Vagina (tissue), 2 donors: ENCODE measurements around the gene HDAC11. TPM values are rescaled to one million over a fixed set of nuclear protein-coding genes. Genes with fewer than 3 reads are reported as not detected.

Experiments used
- DNase-seq, 2 donors: peaks; one replicate each; pipeline ENCODE4 v3.0.0-alpha.2; 2017; ENCODE audit errors: extremely low spot score in 2 of 2
- H3K27ac ChIP-seq: fragments of 200-600 bp; sonication (generic); one replicate; pipeline ENCODE4 v1.5.1; 2019
- H3K27me3 ChIP-seq: fragments of 200-600 bp; sonication (generic); one replicate; pipeline ENCODE4 v1.5.1; 2019
- H3K36me3 ChIP-seq, 2 donors: fragments of 200-600 bp; sonication (generic); one replicate each; pipeline ENCODE4 v1.5.1; 2017 to 2019
- H3K4me1 ChIP-seq: fragments of 200-600 bp; sonication (generic); one replicate; pipeline ENCODE4 v1.5.1; 2019
- H3K4me3 ChIP-seq, 2 donors: fragments of 200-600 bp; sonication (generic); 1 replicate in 1 of 2; 2 replicates in 1 of 2; pipeline ENCODE4 v1.5.1; 2016 to 2019
- H3K9me3 ChIP-seq: fragments of 200-600 bp; sonication (generic); one replicate; pipeline ENCODE4 v1.5.1; 2019
- POLR2A ChIP-seq, 2 donors: fragments of 450-650 bp; IDR thresholded peaks; one replicate each; pipeline ENCODE4 v1.6.1; 2017; ENCODE audit warnings: antibody characterized with exemption in 2 of 2, mild to moderate bottlenecking in 2 of 2, moderate library complexity in 2 of 2
- POLR2AphosphoS5 ChIP-seq, 2 donors: sonication (generic); formaldehyde crosslinking; IDR thresholded peaks; one replicate each; pipeline ENCODE4 v1.9.0; 2017; ENCODE audit warnings: antibody characterized with exemption in 2 of 2, mild to moderate bottlenecking in 2 of 2, low read depth in 1 of 2; ENCODE audit not compliant: insufficient read depth in 1 of 2
- intact Hi-C: fragments of 100-400 bp; cut with DNase I; formaldehyde crosslinking; loops from one replicate; pipeline ENCODE4 v1.15.1; 2023
- total RNA-seq: library from RNA; depleted of rRNA; stranded (reverse); fragments of >200 nt; gene quantifications from one replicate; pipeline ENCODE4 v1.2.3, GENCODE V29; 2016
- TF ChIP-seq, protein P1 (sequence below), 3 experiments: fragments of 450-650 bp in 2 of 3; fragments of 200-600 bp in 1 of 3; sonication (generic) in 1 of 3; IDR thresholded peaks; one replicate each; pipeline ENCODE4 v1.5.1; 2017 to 2019; ENCODE audit warnings: antibody characterized with exemption in 3 of 3, mild to moderate bottlenecking in 2 of 3, moderate library complexity in 2 of 3

HDAC11 gene
- total RNA-seq, 1 donor from 2014 or later: 12.0 TPM

DNA sequence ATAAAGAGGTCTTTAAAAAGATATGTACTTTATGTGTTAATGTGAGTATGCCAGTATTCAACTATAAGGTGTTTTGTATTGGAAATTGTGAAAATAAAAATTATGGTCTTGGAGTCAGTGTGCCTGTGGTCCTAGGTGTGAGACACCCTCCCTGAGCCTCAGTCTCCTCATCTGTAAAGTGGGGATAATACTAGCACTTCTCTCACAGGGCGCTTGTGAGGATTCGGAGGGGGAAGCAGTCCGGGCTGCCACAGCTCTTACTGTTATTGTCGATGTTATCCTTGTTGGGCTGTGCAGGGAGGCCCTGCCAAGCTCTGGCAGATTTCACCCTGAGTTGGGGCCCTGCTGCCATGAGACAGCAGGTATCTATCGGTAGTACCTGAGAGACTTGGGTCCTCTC lies 42.1 kb downstream of the HDAC11 start:
- Histone ChIP-seq H3K9me3 (no peaks in the 10 kb centered on the region), H3K27me3 (no peaks in the 10 kb centered on the region), H3K4me1 (peaks cover 56% of the 10 kb centered on the region), H3K27ac (peak overlapping the region; percentile 14), H3K36me3 (no peaks in the 10 kb centered on the region), H3K4me3 (no peak overlapping the region)
- DNase-seq: no peak
- intact Hi-C loops: no loop called here
- TF ChIP-seq POLR2AphosphoS5 (IDR thresholded peaks at IDR 0.05; ENCODE audit: insufficient read depth in 1 of 2, low read depth in 1 of 2): no peak
- TF ChIP-seq, protein P1, sequence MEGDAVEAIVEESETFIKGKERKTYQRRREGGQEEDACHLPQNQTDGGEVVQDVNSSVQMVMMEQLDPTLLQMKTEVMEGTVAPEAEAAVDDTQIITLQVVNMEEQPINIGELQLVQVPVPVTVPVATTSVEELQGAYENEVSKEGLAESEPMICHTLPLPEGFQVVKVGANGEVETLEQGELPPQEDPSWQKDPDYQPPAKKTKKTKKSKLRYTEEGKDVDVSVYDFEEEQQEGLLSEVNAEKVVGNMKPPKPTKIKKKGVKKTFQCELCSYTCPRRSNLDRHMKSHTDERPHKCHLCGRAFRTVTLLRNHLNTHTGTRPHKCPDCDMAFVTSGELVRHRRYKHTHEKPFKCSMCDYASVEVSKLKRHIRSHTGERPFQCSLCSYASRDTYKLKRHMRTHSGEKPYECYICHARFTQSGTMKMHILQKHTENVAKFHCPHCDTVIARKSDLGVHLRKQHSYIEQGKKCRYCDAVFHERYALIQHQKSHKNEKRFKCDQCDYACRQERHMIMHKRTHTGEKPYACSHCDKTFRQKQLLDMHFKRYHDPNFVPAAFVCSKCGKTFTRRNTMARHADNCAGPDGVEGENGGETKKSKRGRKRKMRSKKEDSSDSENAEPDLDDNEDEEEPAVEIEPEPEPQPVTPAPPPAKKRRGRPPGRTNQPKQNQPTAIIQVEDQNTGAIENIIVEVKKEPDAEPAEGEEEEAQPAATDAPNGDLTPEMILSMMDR (IDR thresholded peaks at IDR 0.05): no peak
- no peak for TF ChIP-seq POLR2A (IDR thresholded peaks at IDR 0.05)

DNA sequence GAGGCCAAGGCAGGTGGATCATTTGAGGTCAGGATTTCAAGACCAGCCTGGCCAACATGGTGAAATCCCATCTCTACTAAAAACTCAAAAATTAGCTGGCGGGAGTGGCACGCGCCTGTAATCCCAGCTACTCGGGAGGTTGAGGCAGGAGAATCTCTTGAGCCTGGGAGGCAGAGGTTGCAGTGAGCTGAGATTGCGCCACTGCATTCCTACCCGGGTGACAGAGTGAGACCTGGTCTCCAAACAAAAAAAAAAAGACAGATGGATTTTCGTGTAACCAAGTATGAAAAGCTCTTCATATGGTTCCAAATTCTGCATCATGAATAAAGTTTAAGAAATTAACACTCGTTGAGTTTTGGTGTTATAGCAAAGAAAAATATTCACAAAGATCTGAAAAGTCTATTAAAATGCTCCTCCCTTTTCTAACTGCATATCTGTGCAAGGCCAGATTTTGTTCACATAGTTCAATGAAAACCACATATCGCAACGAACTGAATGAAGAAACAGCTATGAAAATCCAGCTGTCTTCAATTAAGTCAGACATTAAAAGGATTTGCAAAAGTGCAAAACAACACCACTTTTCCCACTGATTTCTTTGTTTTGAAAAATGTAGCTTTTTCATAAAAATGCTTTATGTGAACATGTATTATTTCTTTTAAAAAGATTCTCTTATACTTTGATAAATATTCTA lies 45.0 kb downstream of the HDAC11 start:
- no peak for DNase-seq
- no peaks in the 10 kb centered on the region for H3K9me3 ChIP-seq
- H3K4me3 ChIP-seq: no peak overlapping the region
- intact Hi-C loops: no loop called here
- no peaks in the 10 kb centered on the region for H3K27me3 ChIP-seq
- TF ChIP-seq, protein P1 (IDR thresholded peaks at IDR 0.05): no peak
- TF ChIP-seq POLR2A (IDR thresholded peaks at IDR 0.05) (no peak), POLR2AphosphoS5 (IDR thresholded peaks at IDR 0.05; ENCODE audit: insufficient read depth in 1 of 2, low read depth in 1 of 2) (peak; percentile 18 to 21)
- H3K27ac ChIP-seq: peak overlapping the region; percentile 88
- no peaks in the 10 kb centered on the region for H3K36me3 ChIP-seq
- H3K4me1 ChIP-seq: peaks cover 50% of the 10 kb centered on the region

DNA sequence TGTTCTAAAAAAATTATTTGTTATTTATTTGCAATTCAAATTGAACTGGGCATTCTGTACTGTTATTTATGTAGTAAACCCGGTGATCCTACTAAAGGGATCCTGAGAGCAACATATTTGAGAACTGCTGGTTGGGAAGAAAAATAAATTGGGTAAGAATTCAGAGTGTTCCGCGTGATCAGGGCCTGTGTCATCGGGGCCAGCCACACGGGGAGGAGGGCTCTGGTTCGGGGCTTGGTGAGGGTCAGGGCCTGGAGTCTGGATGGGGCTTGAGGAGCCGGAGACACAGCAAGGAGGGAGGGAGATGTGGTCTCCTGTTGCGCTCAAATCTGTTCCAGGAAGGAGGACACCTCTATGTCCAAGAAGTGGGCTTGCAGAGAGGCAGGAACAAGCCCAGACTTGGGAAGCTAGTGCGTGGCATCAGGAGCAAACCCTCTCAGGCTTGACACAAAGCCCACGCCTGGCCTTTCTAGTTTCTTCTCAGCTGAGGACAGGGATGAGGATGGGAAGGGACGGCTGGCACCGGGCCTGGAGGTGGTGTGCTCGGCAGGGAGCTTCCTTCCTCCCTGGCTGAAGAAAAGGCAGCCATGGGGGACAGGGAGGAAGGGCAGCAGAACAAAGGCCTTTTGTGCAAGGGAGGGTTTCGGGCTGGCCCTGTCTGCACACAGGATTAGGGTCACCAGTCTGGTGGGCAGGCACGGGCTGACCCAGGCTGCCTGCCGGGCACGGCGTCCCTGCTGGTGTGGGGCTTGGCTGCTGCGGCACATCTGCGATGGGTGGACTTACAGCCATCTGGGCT lies 45.9 kb downstream of the HDAC11 start:
- Histone ChIP-seq H3K4me1 (peaks cover 56% of the 10 kb centered on the region), H3K9me3 (no peaks in the 10 kb centered on the region), H3K4me3 (no peak overlapping the region), H3K36me3 (no peaks in the 10 kb centered on the region), H3K27ac (peak overlapping the region; percentile 88), H3K27me3 (no peaks in the 10 kb centered on the region)
- TF ChIP-seq POLR2AphosphoS5 (IDR thresholded peaks at IDR 0.05; ENCODE audit: insufficient read depth in 1 of 2, low read depth in 1 of 2) (peak in 1 of 2 donors; percentile 59), POLR2A (IDR thresholded peaks at IDR 0.05) (no peak)
- TF ChIP-seq, protein P1 (IDR thresholded peaks at IDR 0.05): no peak
- intact Hi-C loops: no loop called here
- DNase-seq: no peak

DNA sequence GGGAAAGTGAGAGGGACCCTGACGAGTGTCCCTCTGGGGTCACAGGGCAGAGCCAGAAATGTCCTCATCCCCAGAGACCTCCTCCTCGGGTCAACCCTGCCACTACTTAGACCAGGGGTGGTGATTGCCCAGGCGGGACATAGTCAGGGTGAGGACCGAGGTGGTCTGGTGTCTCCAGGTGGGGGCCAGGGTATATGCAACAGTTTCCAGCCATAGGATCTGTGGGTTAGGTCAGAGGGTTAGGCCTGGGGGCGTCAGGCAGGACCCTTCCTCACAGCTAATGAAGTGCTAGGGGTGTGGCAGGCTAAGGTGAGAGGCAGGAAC lies 46.5 kb downstream of the HDAC11 start:
- TF ChIP-seq, protein P1 (IDR thresholded peaks at IDR 0.05): no peak
- Histone ChIP-seq H3K36me3 (no peaks in the 10 kb centered on the region), H3K4me3 (no peak overlapping the region), H3K27me3 (no peaks in the 10 kb centered on the region), H3K27ac (peak overlapping the region; percentile 88), H3K9me3 (no peaks in the 10 kb centered on the region), H3K4me1 (peaks cover 61% of the 10 kb centered on the region)
- DNase-seq: no peak
- intact Hi-C loops: no loop called here
